Measurements from ENCODE around the gene OR6C2. TPM values are rescaled to one million over a fixed set of nuclear protein-coding genes. Genes with fewer than 3 reads are reported as not detected.
"Not testable (repeated sequence)": the region's sequence is repeated elsewhere in the genome, so short reads cannot be mapped to it uniquely, and the experiment has no call there.

Gene OR6C2
- not detected for total RNA-seq

DNA sequence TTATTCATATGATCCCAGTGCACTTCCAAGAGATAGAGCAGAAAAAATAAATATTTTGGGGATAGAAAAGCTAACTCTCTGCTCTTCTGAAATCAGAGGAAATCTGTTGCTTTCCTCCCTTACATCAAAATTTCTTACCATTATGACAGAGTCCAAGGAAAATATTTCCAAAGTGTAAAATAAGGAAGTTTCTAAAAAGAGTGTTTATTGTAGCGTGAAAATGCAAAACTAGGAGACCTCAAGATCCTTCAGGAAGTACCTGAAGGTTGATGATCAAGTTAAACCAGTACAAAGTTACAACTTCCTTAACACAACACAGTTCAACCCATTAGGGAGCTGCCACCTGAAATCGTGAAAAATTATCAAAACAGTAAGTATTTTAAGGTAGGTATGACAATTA lies at the start of gene OR6C2:
OR6C2 (plus strand) TSS at position 301 of the 400 bp plus-strand sequence. CDS start 8,138 bp downstream, outside the sequence.
- TF ChIP-seq POLR2AphosphoS5 (IDR thresholded peaks at IDR 0.05), result no peak
- TF ChIP-seq, protein P1, sequence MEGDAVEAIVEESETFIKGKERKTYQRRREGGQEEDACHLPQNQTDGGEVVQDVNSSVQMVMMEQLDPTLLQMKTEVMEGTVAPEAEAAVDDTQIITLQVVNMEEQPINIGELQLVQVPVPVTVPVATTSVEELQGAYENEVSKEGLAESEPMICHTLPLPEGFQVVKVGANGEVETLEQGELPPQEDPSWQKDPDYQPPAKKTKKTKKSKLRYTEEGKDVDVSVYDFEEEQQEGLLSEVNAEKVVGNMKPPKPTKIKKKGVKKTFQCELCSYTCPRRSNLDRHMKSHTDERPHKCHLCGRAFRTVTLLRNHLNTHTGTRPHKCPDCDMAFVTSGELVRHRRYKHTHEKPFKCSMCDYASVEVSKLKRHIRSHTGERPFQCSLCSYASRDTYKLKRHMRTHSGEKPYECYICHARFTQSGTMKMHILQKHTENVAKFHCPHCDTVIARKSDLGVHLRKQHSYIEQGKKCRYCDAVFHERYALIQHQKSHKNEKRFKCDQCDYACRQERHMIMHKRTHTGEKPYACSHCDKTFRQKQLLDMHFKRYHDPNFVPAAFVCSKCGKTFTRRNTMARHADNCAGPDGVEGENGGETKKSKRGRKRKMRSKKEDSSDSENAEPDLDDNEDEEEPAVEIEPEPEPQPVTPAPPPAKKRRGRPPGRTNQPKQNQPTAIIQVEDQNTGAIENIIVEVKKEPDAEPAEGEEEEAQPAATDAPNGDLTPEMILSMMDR (IDR thresholded peaks at IDR 0.05), result no peak
- intact Hi-C loops (cut with DNase I), result no loop called here
- H3K4me1 ChIP-seq (replicated peaks), result no peaks in the 10 kb centered on the region
- no peak for DNase-seq (ENCODE audit: low spot score)
- no peaks in the 10 kb centered on the region for H3K9me3 ChIP-seq
- H3K27ac ChIP-seq, result no peak within 1 kb of the TSS
- H3K27me3 ChIP-seq (replicated peaks; ENCODE audit: insufficient read depth), result no peaks in the 10 kb centered on the region
- 35% methylated on average over 2 of the region's 2 CpGs for WGBS
- no peaks in the 10 kb centered on the region for H3K36me3 ChIP-seq
- no peak within 1 kb of the TSS for H3K4me3 ChIP-seq

DNA sequence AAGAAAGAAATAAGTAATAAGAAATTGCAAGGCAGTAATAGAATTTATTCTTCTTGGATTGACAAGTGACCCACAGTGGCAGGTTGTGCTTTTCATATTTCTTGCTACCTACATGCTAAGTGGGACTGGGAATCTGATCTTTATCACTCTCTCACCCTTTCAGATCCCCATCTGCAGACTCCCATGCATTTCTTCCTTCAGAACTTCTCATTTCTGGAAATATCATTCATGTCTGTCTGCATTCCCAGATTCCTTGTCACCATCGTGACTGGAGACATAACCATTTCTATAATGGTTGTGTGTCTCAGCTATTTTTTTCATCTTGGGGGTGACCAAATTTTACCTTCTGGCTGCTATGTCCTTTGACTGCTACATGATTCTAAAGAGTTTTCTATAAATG lies 47.5 kb upstream of the OR6C2 start:
- Histone ChIP-seq H3K27me3 (replicated peaks; ENCODE audit: insufficient read depth) (no peaks in the 10 kb centered on the region), H3K4me3 (no peak overlapping the region), H3K36me3 (no peaks in the 10 kb centered on the region), H3K9me3 (no peaks in the 10 kb centered on the region), H3K27ac (no peak overlapping the region), H3K4me1 (replicated peaks) (no peaks in the 10 kb centered on the region)
- intact Hi-C loops (cut with DNase I), result no loop called here
- WGBS, result 64% methylated on average over 1 of the region's 1 CpG
- TF ChIP-seq, protein P1 (IDR thresholded peaks at IDR 0.05), result no peak
- no peak for TF ChIP-seq POLR2A (IDR thresholded peaks at IDR 0.05)
- no peak for TF ChIP-seq POLR2AphosphoS5 (IDR thresholded peaks at IDR 0.05)
- DNase-seq (ENCODE audit: low spot score), result no peak

DNA sequence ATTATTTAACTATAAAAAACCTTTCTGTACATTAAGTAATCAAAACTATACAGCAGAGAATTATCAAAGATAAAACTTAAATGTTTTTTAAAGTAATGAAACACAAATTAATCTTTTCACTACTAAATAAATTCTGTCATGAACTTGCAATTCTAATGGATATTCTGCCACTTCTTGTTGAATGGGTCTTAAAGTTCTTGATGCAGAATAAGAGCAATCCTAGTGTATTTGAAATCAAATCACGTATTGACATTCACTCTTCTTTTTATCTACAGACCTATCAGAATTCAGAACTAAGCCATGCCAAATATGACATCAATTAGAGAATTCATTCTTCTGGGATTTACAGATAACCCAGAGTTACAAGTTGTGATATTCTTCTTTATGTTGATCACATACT lies 43.6 kb upstream of the OR6C2 start, which contains the start of gene OR6C65:
OR6C65 (plus strand) TSS at position 301 of the 400 bp plus-strand sequence; CDS start at position 301, 0 bp downstream.
- 93% methylated on average over 1 of the region's 1 CpG for WGBS
- Histone ChIP-seq H3K27ac (no peak within 1 kb of the TSS), H3K4me1 (replicated peaks) (no peaks in the 10 kb centered on the region), H3K4me3 (no peak within 1 kb of the TSS), H3K9me3 (no peaks in the 10 kb centered on the region), H3K27me3 (replicated peaks; ENCODE audit: insufficient read depth) (no peaks in the 10 kb centered on the region), H3K36me3 (no peaks in the 10 kb centered on the region)
- no peak for DNase-seq (ENCODE audit: low spot score)
- TF ChIP-seq, protein P1 (IDR thresholded peaks at IDR 0.05), result no peak
- TF ChIP-seq POLR2AphosphoS5 (IDR thresholded peaks at IDR 0.05) (no peak), POLR2A (IDR thresholded peaks at IDR 0.05) (no peak)
- intact Hi-C loops (cut with DNase I), result no loop called here

DNA sequence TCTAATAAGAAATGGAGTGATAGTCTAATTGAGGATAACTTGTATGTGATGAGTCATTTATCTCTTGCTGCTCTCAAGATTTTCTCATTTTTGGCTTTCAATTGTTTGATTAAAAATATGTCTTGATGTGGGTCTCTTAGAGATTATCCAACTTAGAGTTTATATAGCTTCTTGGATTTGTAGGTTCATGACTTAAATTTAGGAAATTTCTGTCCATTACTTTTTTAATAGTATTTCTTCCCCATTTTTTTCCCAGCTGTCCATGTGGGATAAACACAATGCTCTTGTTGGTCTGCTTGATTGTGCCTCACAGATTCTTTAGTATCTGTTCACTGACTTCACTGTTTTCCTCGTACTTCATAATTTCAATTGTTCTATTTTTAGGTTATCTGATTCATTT lies 36.0 kb upstream of the OR6C2 start:
- Histone ChIP-seq H3K27ac (no peak overlapping the region), H3K9me3 (no peaks in the 10 kb centered on the region), H3K36me3 (no peaks in the 10 kb centered on the region), H3K4me1 (replicated peaks) (no peaks in the 10 kb centered on the region), H3K4me3 (no peak overlapping the region), H3K27me3 (replicated peaks; ENCODE audit: insufficient read depth) (no peaks in the 10 kb centered on the region)
- DNase-seq (ENCODE audit: low spot score), result no peak
- WGBS, result 68% methylated on average over 1 of the region's 1 CpG
- TF ChIP-seq POLR2A (IDR thresholded peaks at IDR 0.05) (no peak), POLR2AphosphoS5 (IDR thresholded peaks at IDR 0.05) (no peak)
- TF ChIP-seq, protein P1 (IDR thresholded peaks at IDR 0.05), result no peak
- intact Hi-C loops (cut with DNase I), result no loop called here

DNA sequence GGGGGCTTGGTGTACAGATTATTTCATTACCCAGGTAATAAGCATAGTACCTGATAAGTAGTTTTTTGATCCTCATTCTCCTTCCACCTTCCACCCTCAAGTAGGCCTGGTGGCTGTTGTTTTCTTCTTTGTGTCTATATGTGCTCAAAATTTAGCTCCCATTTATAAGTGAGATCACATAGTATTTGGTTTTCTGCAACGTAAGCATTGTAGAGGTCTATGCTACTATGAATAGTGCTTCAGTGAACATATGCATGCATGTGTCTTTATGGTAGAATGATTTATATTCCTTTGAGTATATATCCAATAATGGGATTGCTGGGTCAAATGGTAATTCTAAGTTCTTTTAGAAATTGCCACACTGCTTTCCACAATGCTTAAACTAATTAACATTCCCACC lies 34.7 kb upstream of the OR6C2 start:
- H3K27ac ChIP-seq; H3K9me3 ChIP-seq; DNase-seq (ENCODE audit: low spot score); H3K4me1 ChIP-seq (replicated peaks); H3K36me3 ChIP-seq; intact Hi-C loops (cut with DNase I); H3K27me3 ChIP-seq (replicated peaks; ENCODE audit: insufficient read depth); H3K4me3 ChIP-seq: not testable (repeated sequence)
- WGBS, result 94% methylated on average over 1 of the region's 1 CpG

DNA sequence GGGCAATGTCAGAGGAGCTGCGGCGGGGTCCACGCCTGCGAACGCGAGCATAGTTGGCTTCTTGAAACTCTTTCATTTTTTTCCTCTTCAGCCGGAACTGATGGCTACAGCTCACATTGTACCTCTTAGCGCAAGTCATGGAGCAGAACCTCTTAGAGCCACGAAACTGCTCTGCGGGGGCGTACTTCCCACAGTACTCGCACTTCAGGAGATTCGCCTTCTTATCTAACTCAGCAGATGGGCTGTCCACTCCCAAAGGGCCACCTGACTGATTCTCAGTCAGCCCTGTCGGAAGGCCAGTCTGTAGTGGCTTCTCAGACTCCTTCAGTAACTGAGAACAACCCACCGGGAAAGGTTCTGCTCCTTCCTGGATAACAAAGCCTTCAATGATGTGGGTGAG lies 31.7 kb upstream of the OR6C2 start:
- intact Hi-C loops (cut with DNase I); H3K4me3 ChIP-seq; H3K27me3 ChIP-seq (replicated peaks; ENCODE audit: insufficient read depth); H3K27ac ChIP-seq; DNase-seq (ENCODE audit: low spot score); H3K4me1 ChIP-seq (replicated peaks); H3K36me3 ChIP-seq; H3K9me3 ChIP-seq: not testable (repeated sequence)
- 93% methylated on average over 15 of the region's 15 CpGs for WGBS

DNA sequence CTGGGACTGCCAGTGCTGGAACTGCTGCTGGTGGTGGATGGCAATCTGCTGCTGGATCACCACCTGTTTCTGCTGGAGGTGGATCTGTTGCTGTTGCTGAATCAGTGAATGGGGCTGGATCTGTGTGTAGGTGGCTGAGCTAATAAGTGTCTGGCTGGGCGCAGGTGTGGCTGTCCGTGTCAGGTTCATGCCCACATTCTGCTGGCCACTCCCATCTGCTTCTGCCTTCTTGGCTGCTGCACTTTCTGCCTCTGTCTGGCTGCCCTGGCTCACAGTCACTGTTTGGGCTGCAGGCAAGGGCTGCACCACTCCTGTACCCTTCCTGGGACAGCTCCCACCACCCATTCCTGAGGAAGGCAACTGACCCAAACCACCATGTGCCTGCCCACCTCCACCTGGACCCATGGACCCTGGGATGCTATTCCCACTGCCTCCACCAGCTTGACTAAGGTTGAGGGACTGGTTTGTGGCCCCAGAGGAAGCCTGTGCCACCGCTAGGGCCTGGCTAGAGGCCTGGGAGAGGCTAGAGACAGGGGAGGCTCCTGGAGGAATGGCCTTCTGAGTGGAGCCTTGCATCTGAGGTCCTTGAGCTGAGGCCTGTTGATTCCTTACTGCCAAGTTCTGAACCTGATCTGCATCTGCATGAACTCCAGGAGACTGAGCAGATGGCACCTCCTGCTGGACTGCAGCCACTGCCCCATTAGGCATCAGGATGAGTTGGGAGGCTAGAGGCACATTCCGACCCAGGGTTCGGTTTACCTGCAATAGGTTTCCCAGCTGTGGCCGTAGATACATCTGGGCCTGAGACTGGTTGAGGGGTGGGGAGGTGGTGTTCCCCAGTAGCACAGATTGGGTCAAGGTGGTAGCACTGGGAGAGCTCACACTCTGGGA lies 30.1 kb upstream of the OR6C2 start:
- WGBS, result 75% methylated on average over 5 of the region's 6 CpGs
- H3K4me1 ChIP-seq (replicated peaks); H3K9me3 ChIP-seq; H3K36me3 ChIP-seq; intact Hi-C loops (cut with DNase I); H3K27ac ChIP-seq; DNase-seq (ENCODE audit: low spot score); H3K27me3 ChIP-seq (replicated peaks; ENCODE audit: insufficient read depth); H3K4me3 ChIP-seq: not testable (repeated sequence)

DNA sequence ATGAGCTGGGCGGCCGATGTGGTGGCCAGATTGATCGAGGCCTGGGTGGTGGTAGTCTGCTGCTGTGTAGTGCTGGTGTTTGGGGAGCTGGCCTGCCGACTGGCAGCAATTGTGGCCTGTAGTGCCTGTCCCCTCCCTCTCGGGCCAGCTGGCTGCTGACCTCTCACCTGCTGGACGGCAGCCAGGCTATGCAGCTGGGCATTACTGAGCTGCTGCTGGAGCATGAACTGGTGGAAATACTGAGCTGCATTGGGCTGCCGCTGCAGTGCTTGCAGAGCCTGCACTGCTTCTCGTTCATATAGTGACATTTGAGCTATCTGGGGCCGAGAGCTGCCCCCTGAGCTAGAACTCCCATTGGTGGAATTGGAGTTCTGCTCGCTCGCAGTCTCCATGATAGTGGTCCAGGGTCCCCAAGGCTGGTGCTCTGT lies 29.5 kb upstream of the OR6C2 start:
- H3K9me3 ChIP-seq; H3K4me3 ChIP-seq; DNase-seq (ENCODE audit: low spot score); H3K27ac ChIP-seq; intact Hi-C loops (cut with DNase I); H3K36me3 ChIP-seq; H3K27me3 ChIP-seq (replicated peaks; ENCODE audit: insufficient read depth); H3K4me1 ChIP-seq (replicated peaks): not testable (repeated sequence)
- 46% methylated on average over 11 of the region's 11 CpGs for WGBS

Data from prostate gland (tissue), 2 donors.